HCT116 (cell line): ENCODE results near the gene WDR83. TPM values are rescaled to one million over a fixed set of nuclear protein-coding genes. Genes with fewer than 3 reads are reported as not detected.

ENCODE experiments used
- ATAC-seq: fragments of 200-7000 bp; cut with Tn5 transposase; 2 replicates; pipeline ENCODE4 v1.9.1; 2020; ENCODE audit warnings: mild to moderate bottlenecking, moderate library complexity
- BruUV-seq: library from RNA; stranded (reverse); fragments of 400-500 nt; replicated peaks from 2 replicates; lab custom pipeline; 2021; lab: Mats Ljungman, UMichigan
- CTCF ChIA-PET: fragments of 300-600 bp; sonication (Branson Sonifier 250); formaldehyde crosslinking; loops from one replicate; lab custom pipeline; 2021; ENCODE audit warnings: antibody characterized with exemption; lab: Charles Lee
- POLR2A ChIA-PET: fragments of 300-600, 350-600 bp; sonication (Branson Sonifier 250); formaldehyde crosslinking; loops from one replicate; lab custom pipeline; 2021; ENCODE audit warnings: antibody characterized with exemption; lab: Charles Lee
- RAD21 ChIA-PET, 2 experiments: fragments of 300-600 bp; sonication (Branson Sonifier 250); formaldehyde crosslinking; loops; one replicate each; lab custom pipeline; 2023; ENCODE audit warnings: low total read pairs in 2 of 2; ENCODE audit not compliant: uncharacterized antibody in 2 of 2, unreplicated experiment in 2 of 2, low non-redundant PET in 1 of 2; lab: Charles Lee
- DNase-seq: peaks from one replicate; pipeline ENCODE4 v3.0.0-alpha.2; 2010; ENCODE audit warnings: low read depth, low spot score
- H2AFZ ChIP-seq: fragments of 200-600 bp; shearing (Covaris generic), sonication (generic); 2 replicates; pipeline ENCODE4 v1.6.1; 2017; ENCODE audit warnings: low read depth, mixed run types, mixed read lengths, antibody characterized with exemption, low read length; ENCODE audit not compliant: poor library complexity, severe bottlenecking
- H3K27ac ChIP-seq: 2 replicates; pipeline ENCODE4 v1.5.1; 2012; ENCODE audit warnings: low read depth, low read length
- H3K27me3 ChIP-seq: fragments of 200-600 bp; sonication (generic); 2 replicates; pipeline ENCODE4 v1.6.1; 2016; ENCODE audit warnings: mixed run types, low read length, mixed read lengths; ENCODE audit not compliant: insufficient read depth
- H3K36me3 ChIP-seq, 2 experiments: fragments of 200-500 bp in 1 of 2; fragments of 200-600 bp in 1 of 2; sonication (Bioruptor generic) in 1 of 2; sonication (generic) in 1 of 2; 2 replicates each; pipeline versions ENCODE4 v1.5.1 to v1.6.1; 2014 to 2016; ENCODE audit warnings: low read length in 2 of 2, inconsistent platforms in 1 of 2, mixed read lengths in 1 of 2, mixed run types in 1 of 2; ENCODE audit not compliant: insufficient read depth in 2 of 2, control insufficient read depth in 1 of 2
- H3K4me1 ChIP-seq, 2 experiments: fragments of 200-600 bp in 1 of 2; sonication (generic) in 1 of 2; 2 replicates each; pipeline versions ENCODE4 v1.5.1 to v1.6.1; 2012 to 2017; ENCODE audit warnings: low read length in 2 of 2, inconsistent platforms in 1 of 2, mild to moderate bottlenecking in 1 of 2, mixed read lengths in 1 of 2, mixed run types in 1 of 2, moderate library complexity in 1 of 2; ENCODE audit not compliant: insufficient read depth in 2 of 2, control insufficient read depth in 1 of 2
- H3K4me2 ChIP-seq: fragments of 200-600 bp; sonication (generic); 2 replicates; pipeline ENCODE4 v1.6.1; 2017; ENCODE audit warnings: mixed run types, low read length, mixed read lengths
- H3K4me3 ChIP-seq, 2 experiments: fragments of 200-600 bp in 1 of 2; sonication (generic) in 1 of 2; replicated peaks in 1 of 2; 2 replicates each; pipeline ENCODE4 v1.5.1; 2011 to 2016; ENCODE audit warnings: low read length in 2 of 2, control low read depth in 1 of 2, low read depth in 1 of 2, mild to moderate bottlenecking in 1 of 2, mixed read lengths in 1 of 2, mixed run types in 1 of 2
- H3K79me2 ChIP-seq: fragments of 200-600 bp; sonication (generic); 2 replicates; pipeline ENCODE4 v1.6.1; 2017; ENCODE audit warnings: mild to moderate bottlenecking, mixed run types, low read length, moderate library complexity, mixed read lengths; ENCODE audit not compliant: insufficient read depth
- H3K9ac ChIP-seq: fragments of 200-600 bp; sonication (generic); 2 replicates; pipeline ENCODE4 v1.6.1; 2016; ENCODE audit warnings: low read length, mixed read lengths
- H3K9me2 ChIP-seq: fragments of 200-600 bp; sonication (generic), shearing (Covaris generic); 2 replicates; pipeline ENCODE4 v1.6.1; 2017; ENCODE audit warnings: mixed run types, mild to moderate bottlenecking, moderate library complexity; ENCODE audit not compliant: insufficient read depth
- H3K9me3 ChIP-seq, 2 experiments: fragments of 200-500 bp in 1 of 2; fragments of 200-600 bp in 1 of 2; sonication (Bioruptor generic) in 1 of 2; sonication (generic) in 1 of 2; 2 replicates each; pipeline ENCODE4 v1.6.1; 2014 to 2017; ENCODE audit warnings: low read length in 2 of 2, mixed read lengths in 2 of 2, inconsistent platforms in 1 of 2, low read depth in 1 of 2, mild to moderate bottlenecking in 1 of 2, mixed run types in 1 of 2, moderate library complexity in 1 of 2; ENCODE audit not compliant: control insufficient read depth in 1 of 2, insufficient read depth in 1 of 2
- H4K20me1 ChIP-seq: fragments of 200-600 bp; sonication (generic), shearing (Covaris generic); 2 replicates; pipeline ENCODE4 v1.6.1; 2017; ENCODE audit warnings: mixed run types, mild to moderate bottlenecking, moderate library complexity; ENCODE audit not compliant: insufficient read depth
- intact Hi-C: fragments of 100-400 bp; cut with micrococcal nuclease; formaldehyde crosslinking; loops from 2 replicates; pipeline ENCODE4 v1.10.0; 2022
- total RNA-seq: library from RNA; stranded (reverse); gene quantifications from one replicate; pipeline ENCODE4 v1.2.1, GENCODE V29; 2021; ENCODE audit not compliant: unreplicated experiment
- TF ChIP-seq, protein P1 (sequence below), 3 experiments: fragments of 200-600 bp in 1 of 3; sonication (generic) in 1 of 3; IDR thresholded peaks in 2 of 3; conservative IDR thresholded peaks in 1 of 3; 2 replicates each; pipeline ENCODE4 v1.5.1; 2012 to 2017; ENCODE audit warnings: low read depth in 2 of 3, low read length in 2 of 3, antibody characterized with exemption in 1 of 3, borderline replicate concordance in 1 of 3, control low read depth in 1 of 3, mild to moderate bottlenecking in 1 of 3, mixed read lengths in 1 of 3, mixed run types in 1 of 3, moderate library complexity in 1 of 3; ENCODE audit not compliant: insufficient read depth in 1 of 3
- TF ChIP-seq, protein P2 (sequence below): IDR thresholded peaks from 2 replicates; pipeline ENCODE4 v1.6.1; 2012; ENCODE audit warnings: low read depth

The WDR83 gene
- total RNA-seq, 1 experiment from 2014 or later: 20.1 TPM

DNA sequence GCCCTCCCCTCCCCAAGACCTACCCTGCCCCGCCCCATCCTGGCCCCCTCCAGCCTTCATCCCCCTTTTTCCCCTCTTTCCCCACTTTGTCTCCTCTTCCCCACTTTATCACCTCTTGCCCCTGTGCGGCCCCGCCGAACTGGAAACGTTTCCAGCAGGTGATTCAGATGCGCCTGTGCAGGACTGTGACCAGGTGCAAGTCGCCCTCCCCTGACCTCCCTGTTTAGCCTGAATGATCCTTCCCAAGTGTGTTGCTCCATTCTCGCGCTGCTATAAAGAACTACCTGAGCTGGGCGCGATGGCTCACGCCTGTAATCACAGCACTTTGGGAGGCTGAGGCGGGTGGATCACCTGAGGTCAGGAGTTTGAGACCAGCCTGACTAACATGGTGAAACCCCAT, 30.0 kb upstream of the WDR83 start:
- POLR2A ChIA-PET: no interaction called here
- no peak overlapping the region for H3K27ac ChIP-seq

More for the DNA sequence above, 30.0 kb upstream of the WDR83 start:
- H3K36me3 ChIP-seq: no peaks in the 10 kb centered on the region
- H3K9ac ChIP-seq: no peak overlapping the region
- ChIA-PET RAD21 (no interaction called here), CTCF (no interaction called here)
- no TSS peak for BruUV-seq
- no peaks in the 10 kb centered on the region for H3K27me3 ChIP-seq
- peaks cover 0 to 4% of the 10 kb centered on the region in 2 experiments; a peak in 2 of 4 replicates for H3K9me3 ChIP-seq
- no peaks in the 10 kb centered on the region for H3K9me2 ChIP-seq
- no peak overlapping the region for H2AFZ ChIP-seq
- H3K4me2 ChIP-seq: no peak overlapping the region
- no peak overlapping the region for H3K4me3 ChIP-seq
- no peaks in the 10 kb centered on the region for H3K79me2 ChIP-seq
- ATAC-seq (no peak), DNase-seq (no peak)
- TF ChIP-seq, protein P1, sequence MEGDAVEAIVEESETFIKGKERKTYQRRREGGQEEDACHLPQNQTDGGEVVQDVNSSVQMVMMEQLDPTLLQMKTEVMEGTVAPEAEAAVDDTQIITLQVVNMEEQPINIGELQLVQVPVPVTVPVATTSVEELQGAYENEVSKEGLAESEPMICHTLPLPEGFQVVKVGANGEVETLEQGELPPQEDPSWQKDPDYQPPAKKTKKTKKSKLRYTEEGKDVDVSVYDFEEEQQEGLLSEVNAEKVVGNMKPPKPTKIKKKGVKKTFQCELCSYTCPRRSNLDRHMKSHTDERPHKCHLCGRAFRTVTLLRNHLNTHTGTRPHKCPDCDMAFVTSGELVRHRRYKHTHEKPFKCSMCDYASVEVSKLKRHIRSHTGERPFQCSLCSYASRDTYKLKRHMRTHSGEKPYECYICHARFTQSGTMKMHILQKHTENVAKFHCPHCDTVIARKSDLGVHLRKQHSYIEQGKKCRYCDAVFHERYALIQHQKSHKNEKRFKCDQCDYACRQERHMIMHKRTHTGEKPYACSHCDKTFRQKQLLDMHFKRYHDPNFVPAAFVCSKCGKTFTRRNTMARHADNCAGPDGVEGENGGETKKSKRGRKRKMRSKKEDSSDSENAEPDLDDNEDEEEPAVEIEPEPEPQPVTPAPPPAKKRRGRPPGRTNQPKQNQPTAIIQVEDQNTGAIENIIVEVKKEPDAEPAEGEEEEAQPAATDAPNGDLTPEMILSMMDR (IDR thresholded peaks at IDR 0.05 in 2 of 3, conservative IDR thresholded peaks at IDR 0.05 in 1 of 3; ENCODE audit: borderline replicate concordance in 1 of 3, insufficient read depth in 1 of 3, low read depth in 2 of 3, low read length in 2 of 3): no peak
- TF ChIP-seq, protein P2, sequence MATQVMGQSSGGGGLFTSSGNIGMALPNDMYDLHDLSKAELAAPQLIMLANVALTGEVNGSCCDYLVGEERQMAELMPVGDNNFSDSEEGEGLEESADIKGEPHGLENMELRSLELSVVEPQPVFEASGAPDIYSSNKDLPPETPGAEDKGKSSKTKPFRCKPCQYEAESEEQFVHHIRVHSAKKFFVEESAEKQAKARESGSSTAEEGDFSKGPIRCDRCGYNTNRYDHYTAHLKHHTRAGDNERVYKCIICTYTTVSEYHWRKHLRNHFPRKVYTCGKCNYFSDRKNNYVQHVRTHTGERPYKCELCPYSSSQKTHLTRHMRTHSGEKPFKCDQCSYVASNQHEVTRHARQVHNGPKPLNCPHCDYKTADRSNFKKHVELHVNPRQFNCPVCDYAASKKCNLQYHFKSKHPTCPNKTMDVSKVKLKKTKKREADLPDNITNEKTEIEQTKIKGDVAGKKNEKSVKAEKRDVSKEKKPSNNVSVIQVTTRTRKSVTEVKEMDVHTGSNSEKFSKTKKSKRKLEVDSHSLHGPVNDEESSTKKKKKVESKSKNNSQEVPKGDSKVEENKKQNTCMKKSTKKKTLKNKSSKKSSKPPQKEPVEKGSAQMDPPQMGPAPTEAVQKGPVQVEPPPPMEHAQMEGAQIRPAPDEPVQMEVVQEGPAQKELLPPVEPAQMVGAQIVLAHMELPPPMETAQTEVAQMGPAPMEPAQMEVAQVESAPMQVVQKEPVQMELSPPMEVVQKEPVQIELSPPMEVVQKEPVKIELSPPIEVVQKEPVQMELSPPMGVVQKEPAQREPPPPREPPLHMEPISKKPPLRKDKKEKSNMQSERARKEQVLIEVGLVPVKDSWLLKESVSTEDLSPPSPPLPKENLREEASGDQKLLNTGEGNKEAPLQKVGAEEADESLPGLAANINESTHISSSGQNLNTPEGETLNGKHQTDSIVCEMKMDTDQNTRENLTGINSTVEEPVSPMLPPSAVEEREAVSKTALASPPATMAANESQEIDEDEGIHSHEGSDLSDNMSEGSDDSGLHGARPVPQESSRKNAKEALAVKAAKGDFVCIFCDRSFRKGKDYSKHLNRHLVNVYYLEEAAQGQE: no peak
- no peaks in the 10 kb centered on the region for H4K20me1 ChIP-seq
- H3K4me1 ChIP-seq: no peaks in the 10 kb centered on the region
- intact Hi-C loops: no loop called here
